Stimulated activated naive CD8-positive, alpha-beta T cell treated with anti-CD3 and anti-CD28 coated beads, Interleukin-15, Interleukin-2, amounts not matched to agents 100 ng/mL and 50 ng/mL, for 24 hours (primary cell): ENCODE results near the gene ADGRB3.
"Not testable (repeated sequence)": the region's sequence is repeated elsewhere in the genome, so short reads cannot be mapped to it uniquely, and the experiment has no call there.

Experiments
- H3K27ac Mint-ChIP-seq: one replicate; pipeline ENCODE4 v1.8.0; 2021; ENCODE audit warnings: mild to moderate bottlenecking, mixed read lengths
- H3K27me3 Mint-ChIP-seq: one replicate; pipeline ENCODE4 v1.8.0; 2021; ENCODE audit warnings: mixed read lengths
- H3K36me3 Mint-ChIP-seq: one replicate; pipeline ENCODE4 v1.8.0; 2021; ENCODE audit warnings: low read depth, mixed read lengths
- H3K4me1 Mint-ChIP-seq: one replicate; pipeline ENCODE4 v1.8.0; 2021; ENCODE audit warnings: low read depth, mixed read lengths
- H3K4me3 Mint-ChIP-seq: one replicate; pipeline ENCODE4 v1.8.0; 2021; ENCODE audit warnings: mild to moderate bottlenecking, mixed read lengths
- H3K9me3 Mint-ChIP-seq: one replicate; pipeline ENCODE4 v1.8.0; 2021; ENCODE audit warnings: mixed read lengths

Gene ADGRB3

DNA sequence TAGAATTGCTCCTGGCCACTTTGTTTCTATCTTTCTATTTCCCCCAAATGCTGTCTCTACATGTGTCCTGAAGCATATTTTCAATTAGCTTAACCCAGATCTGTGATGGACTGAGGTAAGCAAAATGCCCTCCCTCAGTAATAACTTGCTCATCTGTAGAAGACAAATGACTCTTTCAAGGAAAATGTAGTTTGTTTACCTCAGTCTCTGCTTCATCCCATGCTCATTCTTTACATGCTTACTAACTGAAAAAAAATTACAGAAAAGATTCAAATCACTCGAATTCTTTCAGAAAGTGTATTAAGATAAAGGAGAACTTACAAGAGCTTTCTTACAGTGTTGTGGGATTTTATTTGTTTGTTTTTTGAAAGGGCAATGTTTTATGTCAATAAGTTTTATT lies 630.6 kb downstream of the ADGRB3 start:
- Mint-ChIP-seq H3K4me3 (no peak overlapping the region), H3K9me3 (peaks cover 3% of the 10 kb centered on the region), H3K36me3 (no peaks in the 10 kb centered on the region), H3K27me3 (no peaks in the 10 kb centered on the region), H3K4me1 (no peaks in the 10 kb centered on the region), H3K27ac (no peak overlapping the region)

DNA sequence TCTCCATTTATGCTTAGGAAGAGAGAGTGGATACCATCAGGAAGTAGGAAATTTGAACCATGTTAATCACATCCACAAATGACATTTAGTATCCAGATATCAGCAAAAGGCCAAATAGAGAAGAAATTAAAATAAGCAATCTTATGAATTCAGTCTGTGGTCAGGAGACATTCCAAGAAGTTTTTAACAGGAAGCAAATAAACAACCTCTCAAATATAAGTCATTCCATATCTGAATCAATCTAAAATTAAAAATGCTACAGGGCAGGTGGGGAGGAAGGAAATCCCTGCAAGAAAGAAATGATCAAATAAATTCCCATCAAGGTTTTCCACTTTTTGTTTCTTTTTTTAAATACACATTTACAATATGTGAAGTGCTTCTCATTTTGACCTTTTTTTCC lies 641.1 kb downstream of the ADGRB3 start:
- Mint-ChIP-seq H3K36me3 (no peaks in the 10 kb centered on the region), H3K27ac (no peak overlapping the region), H3K27me3 (no peaks in the 10 kb centered on the region), H3K4me1 (no peaks in the 10 kb centered on the region), H3K4me3 (no peak overlapping the region), H3K9me3 (no peaks in the 10 kb centered on the region)

DNA sequence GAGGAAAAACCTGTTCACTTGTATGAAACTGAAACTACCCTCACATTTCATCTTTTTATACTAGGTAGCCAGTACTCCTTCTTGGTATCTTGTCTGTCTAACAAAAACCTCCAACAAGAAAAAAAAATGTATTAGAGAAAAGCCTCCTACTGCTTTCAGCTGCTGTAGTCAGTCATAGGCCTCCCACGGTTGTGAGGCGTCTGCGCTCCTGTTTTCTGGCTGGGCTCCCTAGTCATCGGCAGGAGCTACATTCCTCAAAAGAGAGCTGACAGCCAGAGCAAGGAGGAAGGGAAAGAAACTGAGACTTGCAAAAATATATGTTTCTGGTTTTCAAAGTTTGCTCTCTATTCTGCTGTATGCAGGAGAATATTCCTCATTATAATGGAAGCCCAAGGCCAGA lies 644.7 kb downstream of the ADGRB3 start:
- Mint-ChIP-seq H3K27ac (no peak overlapping the region), H3K36me3 (no peaks in the 10 kb centered on the region), H3K9me3 (no peaks in the 10 kb centered on the region), H3K27me3 (no peaks in the 10 kb centered on the region), H3K4me1 (no peaks in the 10 kb centered on the region), H3K4me3 (no peak overlapping the region)

- H3K4me3 Mint-ChIP-seq: no peak overlapping the region
- H3K9me3 Mint-ChIP-seq: no peaks in the 10 kb centered on the region
These were observed 645.8 kb downstream of the ADGRB3 start for GRCh38 chr6:69280858-69281257.

DNA sequence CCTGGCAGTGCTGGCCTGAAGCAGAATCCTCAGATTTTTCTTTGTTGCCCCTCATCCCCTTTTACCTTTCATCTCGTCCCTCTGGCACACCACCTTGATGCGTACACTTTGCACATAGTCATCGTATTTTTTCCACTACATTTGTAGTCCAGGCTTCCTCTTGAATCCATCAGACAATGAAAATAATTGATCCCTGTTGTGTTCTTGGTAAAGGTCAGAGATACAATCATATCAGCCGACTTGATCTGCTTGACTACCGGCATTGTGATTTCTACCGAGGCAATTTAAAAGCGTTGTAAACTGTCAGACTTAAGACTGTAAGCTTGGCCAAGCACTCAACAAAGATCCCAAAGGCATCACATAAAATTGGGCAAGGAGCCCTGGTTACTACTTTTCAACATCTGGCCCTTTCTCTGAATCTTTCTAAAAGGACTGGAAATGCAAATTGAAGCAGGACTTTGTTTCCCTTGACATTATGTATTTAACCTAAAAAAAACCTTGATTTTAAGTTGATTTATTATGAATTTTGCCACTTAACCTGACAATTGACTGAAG lies 649.2 kb downstream of the ADGRB3 start:
- H3K27me3 Mint-ChIP-seq: no peaks in the 10 kb centered on the region
- H3K4me3 Mint-ChIP-seq: no peak overlapping the region
- H3K27ac Mint-ChIP-seq: no peak overlapping the region
- no peaks in the 10 kb centered on the region for H3K9me3 Mint-ChIP-seq
- H3K4me1 Mint-ChIP-seq: no peaks in the 10 kb centered on the region
- H3K36me3 Mint-ChIP-seq: no peaks in the 10 kb centered on the region

More at GRCh38 chr6:69280858-69281257, 645.8 kb downstream of the ADGRB3 start:
- no peak overlapping the region for H3K27ac Mint-ChIP-seq
- H3K27me3 Mint-ChIP-seq: no peaks in the 10 kb centered on the region
- H3K4me1 Mint-ChIP-seq: no peaks in the 10 kb centered on the region
- H3K36me3 Mint-ChIP-seq: no peaks in the 10 kb centered on the region

DNA sequence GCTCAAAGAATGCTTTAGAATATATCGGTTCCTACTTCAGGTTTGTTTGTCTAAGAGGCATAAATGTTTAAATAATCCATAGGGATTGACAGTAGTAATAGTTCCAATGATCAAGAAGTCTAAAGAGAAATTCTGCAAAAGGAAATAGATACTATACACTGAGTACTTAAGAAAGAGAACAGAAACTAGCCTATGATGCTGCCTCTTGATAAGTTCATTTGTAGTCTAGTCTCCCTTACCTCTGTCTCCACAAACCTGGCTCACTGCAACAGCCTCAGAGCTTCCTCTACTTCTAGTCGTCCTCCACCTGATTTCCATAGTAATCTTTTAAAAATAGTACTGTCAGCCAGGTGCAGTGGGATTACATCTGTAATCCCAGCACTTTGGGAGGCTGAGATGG lies 650.0 kb downstream of the ADGRB3 start:
- Mint-ChIP-seq H3K36me3 (no peaks in the 10 kb centered on the region), H3K27me3 (no peaks in the 10 kb centered on the region), H3K9me3 (no peaks in the 10 kb centered on the region), H3K4me3 (no peak overlapping the region), H3K4me1 (no peaks in the 10 kb centered on the region), H3K27ac (no peak overlapping the region)

DNA sequence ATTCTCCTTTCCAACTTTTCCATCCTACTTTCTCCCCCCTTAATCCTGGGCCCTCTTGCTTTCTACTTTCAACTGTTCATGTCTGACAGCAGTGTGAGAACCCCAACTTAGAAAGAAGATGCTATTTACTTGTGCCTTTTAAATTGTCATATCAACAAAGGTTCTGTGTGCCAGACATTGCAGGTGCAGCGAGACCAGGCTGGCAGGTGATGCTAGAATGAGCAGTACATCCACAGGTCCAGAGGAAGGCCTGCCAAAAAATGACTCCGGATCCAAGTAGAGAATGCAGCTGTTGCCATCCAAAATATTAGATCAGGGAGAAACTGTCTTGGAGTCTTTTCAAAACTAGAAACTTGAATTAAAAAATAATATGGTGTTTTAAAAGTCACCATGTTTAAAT lies 651.2 kb downstream of the ADGRB3 start:
- H3K4me3 Mint-ChIP-seq: no peak overlapping the region
- H3K27me3 Mint-ChIP-seq: no peaks in the 10 kb centered on the region
- H3K27ac Mint-ChIP-seq: no peak overlapping the region
- no peaks in the 10 kb centered on the region for H3K4me1 Mint-ChIP-seq
- H3K36me3 Mint-ChIP-seq: no peaks in the 10 kb centered on the region
- no peaks in the 10 kb centered on the region for H3K9me3 Mint-ChIP-seq

DNA sequence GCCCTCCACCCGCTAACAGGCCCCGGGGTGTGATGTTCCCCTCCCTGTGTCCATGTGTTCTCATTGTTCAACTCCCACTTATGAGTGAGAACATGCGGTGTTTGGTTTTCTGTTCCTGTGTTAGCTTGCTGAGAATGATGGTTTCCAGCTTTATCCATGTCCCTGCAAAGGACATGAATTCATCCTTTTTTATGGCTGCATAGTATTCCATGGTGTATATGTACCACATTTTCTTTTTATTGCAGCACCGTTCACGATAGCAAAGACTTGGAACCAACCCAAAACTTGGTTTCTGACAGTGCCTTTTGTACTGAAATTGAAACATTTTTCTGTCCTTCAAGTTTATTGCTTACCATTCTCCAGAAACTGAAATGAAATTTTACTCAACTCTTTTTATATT lies 653.1 kb downstream of the ADGRB3 start:
- not testable (repeated sequence) for H3K9me3 Mint-ChIP-seq, H3K36me3 Mint-ChIP-seq, H3K27me3 Mint-ChIP-seq, H3K4me3 Mint-ChIP-seq, H3K4me1 Mint-ChIP-seq, H3K27ac Mint-ChIP-seq

- Mint-ChIP-seq H3K27ac (no peak overlapping the region), H3K9me3 (no peaks in the 10 kb centered on the region), H3K36me3 (no peaks in the 10 kb centered on the region), H3K4me3 (no peak overlapping the region), H3K27me3 (no peaks in the 10 kb centered on the region), H3K4me1 (no peaks in the 10 kb centered on the region)
These were observed 654.8 kb downstream of the ADGRB3 start for GRCh38 chr6:69289689-69290495.

- Mint-ChIP-seq H3K9me3 (no peaks in the 10 kb centered on the region), H3K4me3 (no peak overlapping the region), H3K36me3 (no peaks in the 10 kb centered on the region), H3K27ac (no peak overlapping the region), H3K4me1 (no peaks in the 10 kb centered on the region), H3K27me3 (no peaks in the 10 kb centered on the region)
These were observed 658.4 kb downstream of the ADGRB3 start for GRCh38 chr6:69293471-69293870.

GRCh38 chr6:69294407-69294806 lies 659.3 kb downstream of the ADGRB3 start:
- H3K36me3 Mint-ChIP-seq: no peaks in the 10 kb centered on the region
- no peaks in the 10 kb centered on the region for H3K4me1 Mint-ChIP-seq
- H3K27ac Mint-ChIP-seq: no peak overlapping the region
- H3K27me3 Mint-ChIP-seq: no peaks in the 10 kb centered on the region
- no peak overlapping the region for H3K4me3 Mint-ChIP-seq
- no peaks in the 10 kb centered on the region for H3K9me3 Mint-ChIP-seq

DNA sequence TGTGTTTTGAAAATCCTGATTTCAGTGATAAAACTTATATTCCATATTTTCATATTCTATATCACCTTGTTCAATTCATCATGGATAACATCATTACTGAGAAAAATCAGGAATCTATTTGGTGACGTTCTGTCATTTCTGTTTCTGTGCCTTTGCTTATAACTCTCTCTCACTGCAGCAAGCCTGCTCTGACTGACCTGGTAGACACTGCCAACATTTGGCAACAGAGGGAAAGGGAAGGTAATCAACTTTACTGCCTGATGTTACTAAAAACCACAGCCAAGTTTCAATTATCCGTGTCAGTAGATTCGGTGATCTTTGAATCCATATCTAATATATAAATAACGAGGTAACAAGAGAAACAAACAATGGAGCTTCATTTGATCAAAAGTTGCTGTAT lies 659.8 kb downstream of the ADGRB3 start:
- Mint-ChIP-seq H3K36me3 (no peaks in the 10 kb centered on the region), H3K4me1 (no peaks in the 10 kb centered on the region)

DNA sequence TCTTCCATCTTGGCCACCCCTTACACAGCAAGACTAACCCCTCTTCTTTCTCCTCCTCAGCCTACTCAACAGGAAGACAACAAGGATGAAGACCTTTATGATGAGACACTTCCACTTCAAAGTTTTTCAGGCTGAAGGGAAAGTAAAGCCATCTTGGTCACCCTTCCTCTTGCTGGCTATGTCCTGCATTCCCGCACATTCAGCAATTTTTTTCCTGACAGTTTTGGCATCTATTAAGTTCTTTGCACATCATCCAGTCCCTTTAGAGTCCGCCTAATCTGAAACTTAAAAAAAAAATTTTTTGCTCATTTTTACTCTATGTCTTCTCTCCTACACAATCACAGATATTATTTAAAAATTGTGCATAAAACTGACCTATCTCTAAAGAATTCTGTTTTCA lies 668.3 kb downstream of the ADGRB3 start:
- Mint-ChIP-seq H3K27me3 (no peaks in the 10 kb centered on the region), H3K4me3 (no peak overlapping the region), H3K27ac (no peak overlapping the region), H3K4me1 (no peaks in the 10 kb centered on the region), H3K9me3 (peaks cover 13% of the 10 kb centered on the region), H3K36me3 (no peaks in the 10 kb centered on the region)

More for the DNA sequence above, 659.8 kb downstream of the ADGRB3 start:
- Mint-ChIP-seq H3K9me3 (no peaks in the 10 kb centered on the region), H3K4me3 (no peak overlapping the region), H3K27me3 (no peaks in the 10 kb centered on the region), H3K27ac (no peak overlapping the region)

- Mint-ChIP-seq H3K27me3 (no peaks in the 10 kb centered on the region), H3K36me3 (no peaks in the 10 kb centered on the region), H3K9me3 (peaks cover 13% of the 10 kb centered on the region), H3K4me1 (no peaks in the 10 kb centered on the region), H3K4me3 (no peak overlapping the region), H3K27ac (no peak overlapping the region)
These were observed 670.4 kb downstream of the ADGRB3 start for GRCh38 chr6:69305456-69305855.

- Mint-ChIP-seq H3K9me3 (peaks cover 4% of the 10 kb centered on the region), H3K4me3 (no peak overlapping the region), H3K36me3 (no peaks in the 10 kb centered on the region), H3K27ac (no peak overlapping the region), H3K4me1 (no peaks in the 10 kb centered on the region), H3K27me3 (no peaks in the 10 kb centered on the region)
These were observed 673.5 kb downstream of the ADGRB3 start for GRCh38 chr6:69308584-69308983.

DNA sequence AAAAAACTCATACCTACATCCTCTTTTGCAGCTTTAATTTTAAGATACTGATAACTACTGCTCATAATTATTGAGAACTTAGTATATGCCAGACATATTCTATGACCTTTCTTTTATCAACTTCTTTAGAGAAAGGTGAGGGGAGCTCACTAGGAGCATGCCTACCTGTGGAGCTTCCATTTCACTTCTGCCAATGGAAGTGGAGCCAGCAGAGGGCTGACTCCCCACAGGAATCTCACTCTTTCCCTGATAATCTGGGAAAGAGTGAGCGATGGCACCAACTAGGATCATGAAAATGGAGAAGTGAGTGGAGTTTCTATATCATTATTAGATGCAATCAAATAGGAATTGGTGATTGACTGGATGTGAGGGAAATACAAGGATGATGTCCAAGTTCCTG lies 676.8 kb downstream of the ADGRB3 start:
- Mint-ChIP-seq H3K27me3 (no peaks in the 10 kb centered on the region), H3K4me1 (no peaks in the 10 kb centered on the region)

More for the DNA sequence above, 676.8 kb downstream of the ADGRB3 start:
- Mint-ChIP-seq H3K4me3 (no peak overlapping the region), H3K9me3 (peaks cover 4% of the 10 kb centered on the region), H3K27ac (no peak overlapping the region), H3K36me3 (no peaks in the 10 kb centered on the region)
